HEK293T (cell line): ENCODE data around the gene MAD2L1BP.
"Not testable (repeated sequence)": the region's sequence is repeated elsewhere in the genome, so short reads cannot be mapped to it uniquely, and the experiment has no call there.

Experiments used
- CTCF ChIA-PET: fragments of 350-600 bp; formaldehyde crosslinking; extraction: SDS; loops from one replicate; lab custom pipeline; 2021; ENCODE audit warnings: antibody characterized with exemption, inconsistent platforms; lab: Yijun Ruan, JAX
- POLR2A ChIA-PET: fragments of 350-600 bp; formaldehyde crosslinking; extraction: SDS; loops from one replicate; lab custom pipeline; 2020; ENCODE audit warnings: antibody characterized with exemption, inconsistent platforms; lab: Yijun Ruan, JAX
- DNase-seq: peaks from one replicate; pipeline ENCODE4 v3.0.0; 2012; ENCODE audit warnings: mixed read lengths; ENCODE audit errors: extremely low spot score
- ARNT ChIP-seq: fragments of 450-650 bp; IDR thresholded peaks from 2 replicates; pipeline ENCODE4 v1.6.1; 2017; ENCODE audit warnings: mild to moderate bottlenecking
- BHLHE40 ChIP-seq: fragments of 450-650 bp; IDR thresholded peaks from 2 replicates; pipeline ENCODE4 v1.6.1; 2016; ENCODE audit warnings: mild to moderate bottlenecking, moderate library complexity, borderline replicate concordance
- CTBP1 ChIP-seq: fragments of 450-650 bp; IDR thresholded peaks from 2 replicates; pipeline ENCODE4 v1.6.1; 2016; ENCODE audit warnings: borderline replicate concordance
- ELF4 ChIP-seq: fragments of 450-650 bp; IDR thresholded peaks from 2 replicates; pipeline ENCODE4 v1.6.1; 2017; ENCODE audit warnings: antibody characterized with exemption
- FOXA1 ChIP-seq: fragments of 450-650 bp; IDR thresholded peaks from 2 replicates; pipeline ENCODE4 v1.6.1; 2016; ENCODE audit warnings: mild to moderate bottlenecking
- FOXK2 ChIP-seq: fragments of 450-650 bp; IDR thresholded peaks from 2 replicates; pipeline ENCODE4 v1.6.1; 2016; ENCODE audit warnings: mild to moderate bottlenecking
- FOXM1 ChIP-seq: fragments of 450-650 bp; IDR thresholded peaks from 2 replicates; pipeline ENCODE4 v1.6.1; 2017; ENCODE audit warnings: mild to moderate bottlenecking, borderline replicate concordance
- HDGF ChIP-seq: fragments of 450-650 bp; IDR thresholded peaks from 2 replicates; pipeline ENCODE4 v1.6.1; 2017; ENCODE audit warnings: antibody characterized with exemption, borderline replicate concordance
- L3MBTL2 ChIP-seq: fragments of 450-650 bp; conservative IDR thresholded peaks from 2 replicates; pipeline ENCODE4 v1.6.1; 2016; ENCODE audit warnings: mild to moderate bottlenecking
- LEF1 ChIP-seq: fragments of 450-650 bp; IDR thresholded peaks from 2 replicates; pipeline ENCODE4 v1.6.1; 2017; ENCODE audit warnings: mild to moderate bottlenecking, borderline replicate concordance
- NFRKB ChIP-seq: fragments of 450-650 bp; IDR thresholded peaks from 2 replicates; pipeline ENCODE4 v1.6.1; 2016; ENCODE audit warnings: mild to moderate bottlenecking, moderate library complexity
- PKNOX1 ChIP-seq: fragments of 450-650 bp; IDR thresholded peaks from 2 replicates; pipeline ENCODE4 v1.6.1; 2016
- SP1 ChIP-seq: fragments of 450-650 bp; IDR thresholded peaks from 2 replicates; pipeline ENCODE4 v1.6.1; 2017
- SUZ12 ChIP-seq: fragments of 450-650 bp; IDR thresholded peaks from 2 replicates; pipeline ENCODE4 v1.6.1; 2016; ENCODE audit warnings: mild to moderate bottlenecking
- TARDBP ChIP-seq: fragments of 450-650 bp; IDR thresholded peaks from 2 replicates; pipeline ENCODE4 v1.6.1; 2016
- ZNF384 ChIP-seq: fragments of 450-650 bp; IDR thresholded peaks from 2 replicates; pipeline ENCODE4 v1.6.1; 2016

Gene MAD2L1BP

GRCh38 chr6:43636308-43636659, 644 bp downstream of the MAD2L1BP start:
- DNase-seq, result no peak
- POLR2A ChIA-PET, result interaction anchor here (1.0 to 2.4 kb wide), 5 partner anchors 9 to 60 kb away, joined by 3 to 44 read pairs (median 10); partner anchors contain the start of genes POLH, RSPH9 and XPO5
- CTCF ChIA-PET, result no interaction called here
- TF ChIP-seq ZNF384, result no peak

GRCh38 chr6:43639984-43640800, 4.6 kb downstream of the MAD2L1BP start:
- no peak for DNase-seq
- ChIA-PET POLR2A (interaction anchor here (3.9 kb wide), 1 partner anchor 11 kb away, joined by 21 read pairs; the partner anchor contains the start of gene GTPBP2), CTCF (no interaction called here)
- no peak for TF ChIP-seq NFRKB
- no peak for TF ChIP-seq ARNT
- no peak for TF ChIP-seq ELF4
- TF ChIP-seq TARDBP, result no peak
- TF ChIP-seq ZNF384, result no peak
- no peak for TF ChIP-seq PKNOX1
- no peak for TF ChIP-seq LEF1
- no peak for TF ChIP-seq HDGF
- no peak for TF ChIP-seq L3MBTL2
- TF ChIP-seq SP1, result no peak
- TF ChIP-seq FOXM1, result no peak
- TF ChIP-seq FOXK2, result no peak
- no peak for TF ChIP-seq BHLHE40
- TF ChIP-seq FOXA1, result no peak
- no peak for TF ChIP-seq SUZ12
- TF ChIP-seq CTBP1, result no peak

DNA sequence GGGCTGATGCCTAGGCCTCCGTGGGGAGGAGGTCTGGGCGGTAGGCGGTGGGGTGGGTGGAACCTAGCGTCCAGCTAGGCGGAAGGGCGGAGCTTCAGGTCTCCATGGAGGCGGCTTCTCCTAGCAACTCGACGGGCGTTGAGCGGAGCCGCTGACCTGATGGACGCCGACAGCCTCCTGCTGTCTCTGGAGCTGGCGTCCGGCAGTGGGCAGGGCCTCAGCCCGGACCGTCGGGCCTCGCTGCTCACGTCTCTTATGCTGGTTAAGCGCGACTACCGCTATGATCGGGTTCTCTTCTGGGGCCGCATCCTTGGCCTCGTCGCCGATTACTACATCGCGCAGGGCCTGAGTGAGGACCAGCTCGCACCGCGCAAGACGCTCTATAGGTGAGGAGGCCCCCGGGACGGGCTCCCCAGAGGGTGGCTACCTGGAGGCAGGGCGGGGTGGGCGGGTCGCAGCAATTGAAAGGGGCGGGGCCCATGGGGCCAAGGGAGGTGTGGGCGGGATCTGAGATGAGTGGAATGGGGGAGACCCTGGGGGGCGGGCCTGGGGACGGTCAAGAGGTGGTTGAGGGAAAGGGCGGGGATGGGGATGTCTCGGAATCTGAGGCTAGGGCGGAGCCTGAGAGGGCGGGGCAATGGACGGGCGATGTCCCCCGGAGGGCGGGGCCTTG, 9.4 kb downstream of the MAD2L1BP start, which contains the start of gene RSPH9:
Gene RSPH9, plus strand, starts transcription at position 97 of the 673 bp plus-strand sequence. Its CDS starts 63 bp downstream, at position 160.
- no peak for DNase-seq
- no peak for TF ChIP-seq L3MBTL2
- no peak for TF ChIP-seq CTBP1
- no peak for TF ChIP-seq TARDBP
- TF ChIP-seq FOXA1, result no peak
- no peak for TF ChIP-seq SP1
- TF ChIP-seq ARNT, result no peak
- no peak for TF ChIP-seq FOXM1
- no peak for TF ChIP-seq ELF4
- no peak for TF ChIP-seq FOXK2
- ChIA-PET POLR2A (interaction anchor here (1.0 to 5.3 kb wide), 3 partner anchors 9 to 16 kb away, joined by 3 to 44 read pairs (median 18); partner anchors contain the start of genes GTPBP2 and MAD2L1BP), CTCF (interaction anchor here (1.4 kb wide), 1 partner anchor 22 kb away, joined by 3 read pairs; no protein-coding TSS in a partner anchor)

DNA sequence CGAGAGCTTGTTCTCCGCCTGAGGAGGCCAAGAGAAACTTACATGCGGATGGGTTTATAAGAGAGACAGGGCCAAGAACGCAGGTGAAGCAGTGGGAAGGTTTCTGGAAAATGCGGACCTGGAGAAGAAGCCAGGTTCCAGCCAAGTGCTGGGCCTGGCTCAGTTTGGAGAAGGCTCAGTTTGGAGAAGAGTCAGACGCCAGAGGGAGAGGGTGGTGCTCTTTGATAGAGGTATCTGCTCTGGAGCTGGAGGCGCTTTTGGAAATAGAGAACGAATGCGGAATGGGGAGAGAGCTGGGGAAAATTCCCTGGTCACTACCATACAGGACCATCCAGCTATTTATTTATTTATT, 9.9 kb downstream of the MAD2L1BP start:
- TF ChIP-seq ZNF384 (no peak), NFRKB (no peak), L3MBTL2 (no peak), SP1 (no peak), FOXM1 (no peak), BHLHE40 (no peak), HDGF (no peak), FOXK2 (no peak), CTBP1 (no peak), TARDBP (no peak), ARNT (no peak), PKNOX1 (no peak), SUZ12 (no peak), FOXA1 (no peak)
- ChIA-PET CTCF (interaction anchor here (1.4 kb wide), 1 partner anchor 22 kb away, joined by 3 read pairs; no protein-coding TSS in a partner anchor), POLR2A (interaction anchor here (2.9 to 5.3 kb wide), 2 partner anchors 10 to 16 kb away, joined by 18 to 44 read pairs; partner anchors contain the start of genes GTPBP2 and MAD2L1BP)
- no peak for DNase-seq

DNA sequence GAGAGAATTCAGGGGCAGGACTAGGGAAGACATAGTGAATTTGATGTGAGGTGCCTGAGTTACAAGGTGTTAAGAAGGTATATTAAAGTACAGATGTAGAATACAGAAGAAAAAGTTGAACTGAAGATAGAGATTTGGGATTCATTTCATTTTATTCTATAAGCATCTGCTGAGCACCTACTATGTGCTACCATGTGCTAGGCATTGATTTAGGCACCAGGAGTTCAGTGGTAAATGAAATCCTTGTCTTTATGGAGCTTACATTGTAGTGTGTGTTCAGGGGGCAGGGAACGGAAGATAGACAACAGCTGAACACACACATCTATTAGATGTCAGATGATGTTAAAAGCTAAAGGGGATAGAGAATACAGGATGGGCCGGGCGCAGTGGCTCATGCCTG, 12.0 kb downstream of the MAD2L1BP start:
- DNase-seq, result no peak
- POLR2A ChIA-PET, result interaction anchor here (0.6 to 5.3 kb wide), 4 partner anchors 12 to 58 kb away, joined by 3 to 44 read pairs (median 6); partner anchors contain the start of genes GTPBP2 and MAD2L1BP
- CTCF ChIA-PET, result interaction anchor here (1.0 kb wide), 1 partner anchor 21 kb away, joined by 3 read pairs; no protein-coding TSS in a partner anchor
- TF ChIP-seq FOXA1 (no peak), FOXK2 (no peak), HDGF (no peak)

DNA sequence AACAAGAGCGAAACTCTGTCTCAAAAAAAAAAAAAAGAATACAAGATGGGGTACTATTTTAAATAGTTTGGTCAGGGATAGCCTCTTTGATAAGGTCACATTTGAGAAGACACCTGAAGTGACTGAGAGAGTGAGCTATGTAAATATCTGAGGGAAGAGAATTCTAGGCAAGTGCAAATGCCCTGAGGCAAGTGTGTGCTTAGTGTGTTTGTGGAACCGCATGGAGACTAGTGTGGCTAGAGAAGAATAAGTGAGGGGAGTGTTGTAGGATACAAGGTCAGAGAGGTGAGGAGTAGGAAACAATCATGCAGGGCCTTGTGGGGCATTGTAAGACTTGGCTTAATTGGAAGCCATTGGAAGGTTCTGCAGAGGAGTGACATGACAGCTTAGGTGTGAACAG, 12.6 kb downstream of the MAD2L1BP start:
- POLR2A ChIA-PET, result interaction anchor here (1.7 to 5.3 kb wide), 2 partner anchors 12 to 19 kb away, joined by 8 to 44 read pairs; partner anchors contain the start of genes GTPBP2 and MAD2L1BP
- no peak for TF ChIP-seq LEF1
- TF ChIP-seq FOXA1, result no peak
- DNase-seq, result no peak
- CTCF ChIA-PET, result no interaction called here

DNA sequence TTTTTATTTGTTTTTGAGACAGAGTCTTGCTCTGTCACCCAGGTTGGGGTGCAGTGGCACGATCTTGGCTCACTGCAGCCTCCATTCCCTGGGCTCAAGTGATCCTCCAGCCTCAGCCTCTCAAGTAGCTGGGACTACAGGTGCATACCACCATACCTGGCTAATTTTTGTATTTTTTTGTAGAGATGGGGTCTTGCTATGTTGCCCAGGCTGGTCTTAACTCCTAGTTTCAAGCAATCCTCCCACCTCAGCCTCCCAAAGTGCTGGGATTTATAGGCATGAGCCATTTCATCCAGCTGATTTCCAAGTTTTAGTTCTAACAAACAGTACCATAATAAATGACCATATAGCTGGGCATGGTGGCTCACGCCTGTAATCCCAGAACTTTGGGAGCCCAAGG, 17.2 kb downstream of the MAD2L1BP start:
- CTCF ChIA-PET, POLR2A ChIA-PET, DNase-seq: not testable (repeated sequence)
